Endodermal cell (in vitro differentiated cells): ENCODE results near the gene DCC. TPM values are rescaled to one million over a fixed set of nuclear protein-coding genes. Genes with fewer than 3 reads are reported as not detected.

Source experiments
- DNase-seq: peaks from one replicate; pipeline ENCODE4 v3.0.0-alpha.2; 2017
- H3K27ac ChIP-seq: 2 replicates; pipeline ENCODE4 v1.5.1; 2013; ENCODE audit warnings: mild to moderate bottlenecking, low read depth, low read length, moderate library complexity
- H3K27me3 ChIP-seq: 2 replicates; pipeline ENCODE4 v1.6.1; 2013; ENCODE audit warnings: mild to moderate bottlenecking, low read length, moderate library complexity; ENCODE audit not compliant: insufficient read depth, control insufficient read depth, poor library complexity, severe bottlenecking
- H3K36me3 ChIP-seq: 2 replicates; pipeline ENCODE4 v1.7.0; 2013; ENCODE audit warnings: mild to moderate bottlenecking, low read length, moderate library complexity; ENCODE audit not compliant: control insufficient read depth, insufficient read depth
- H3K4me1 ChIP-seq: one replicate; pipeline ENCODE4 v1.7.0; 2013; ENCODE audit warnings: low read length; ENCODE audit not compliant: control insufficient read depth, insufficient read depth
- H3K4me3 ChIP-seq: 2 replicates; pipeline ENCODE4 v1.5.1; 2013; ENCODE audit warnings: mild to moderate bottlenecking, low read length, moderate library complexity
- H3K9ac ChIP-seq: 2 replicates; pipeline ENCODE4 v1.6.1; 2013; ENCODE audit warnings: mild to moderate bottlenecking, low read length, moderate library complexity; ENCODE audit not compliant: poor library complexity, severe bottlenecking; ENCODE audit errors: extremely low read depth
- H3K9me3 ChIP-seq: 2 replicates; pipeline ENCODE4 v1.6.1; 2013; ENCODE audit warnings: mild to moderate bottlenecking, low read length, moderate library complexity; ENCODE audit not compliant: control insufficient read depth
- H3K27ac Mint-ChIP-seq: 2 replicates; pipeline ENCODE4 v1.8.0; 2020; ENCODE audit warnings: mixed read lengths
- H3K27me3 Mint-ChIP-seq: 2 replicates; pipeline ENCODE4 v1.8.0; 2021; ENCODE audit warnings: mild to moderate bottlenecking, mixed read lengths; ENCODE audit not compliant: insufficient read depth
- H3K36me3 Mint-ChIP-seq: 2 replicates; pipeline ENCODE4 v1.8.0; 2020; ENCODE audit warnings: low read depth, mixed read lengths
- H3K4me1 Mint-ChIP-seq: 2 replicates; pipeline ENCODE4 v1.8.0; 2020; ENCODE audit warnings: mixed read lengths
- H3K4me3 Mint-ChIP-seq: 2 replicates; pipeline ENCODE4 v1.8.0; 2020; ENCODE audit warnings: mild to moderate bottlenecking, moderate library complexity, mixed read lengths
- H3K9me3 Mint-ChIP-seq: 2 replicates; pipeline ENCODE4 v1.8.0; 2020; ENCODE audit warnings: mild to moderate bottlenecking, mixed read lengths
- WGBS, 2 experiments: methylation state at CpG; one replicate each; pipeline versions ENCODE4 v1.1.5 to v1.1.7; 2013; ENCODE audit warnings: missing lambda C conversion rate in 2 of 2, mixed read lengths in 1 of 2; ENCODE audit not compliant: insufficient coverage in 1 of 2, insufficient read length in 1 of 2; 5-methylcytosine and 5-hydroxymethylcytosine counted together
- total RNA-seq, 2 donors: library from RNA; stranded (reverse); fragmentation: NEBNext Ultra II Directional in 1 of 2; extraction: Animal tissue kit (Norgen Biotek cat#: 25700) in 1 of 2; gene quantifications; 2 replicates in 1 of 2; 3 replicates in 1 of 2; pipeline ENCODE4 v1.2.1, GENCODE V29; 2021
- TF ChIP-seq, protein P1 (sequence below): fragments of 200-600 bp; sonication (generic); conservative IDR thresholded peaks from 2 replicates; pipeline ENCODE4 v1.5.0; 2021; ENCODE audit warnings: antibody characterized with exemption, mild to moderate bottlenecking

DCC gene
- total RNA-seq, 2 donors from 2014 or later, result 0.77 to 0.97 TPM

DNA sequence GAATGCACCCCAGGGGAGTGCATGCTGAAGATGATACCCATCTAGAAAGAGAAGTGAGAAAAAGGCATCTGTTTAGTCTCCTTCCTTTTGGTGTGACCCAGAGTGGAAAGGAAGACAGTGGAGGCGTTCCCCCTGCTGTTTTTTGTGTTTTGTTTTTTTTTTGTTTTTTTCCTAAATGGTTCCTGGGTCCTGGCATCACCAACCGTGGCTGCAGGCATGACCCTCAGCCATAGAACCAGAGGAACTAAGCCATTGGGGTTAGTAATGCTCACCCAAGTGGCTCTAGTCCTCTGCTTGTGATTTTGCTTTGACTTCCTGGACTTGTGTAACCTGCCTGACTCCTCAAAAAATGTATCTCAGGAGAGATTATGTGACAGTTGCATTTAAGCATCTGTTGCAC, 451.3 kb downstream of the DCC start:
- Mint-ChIP-seq H3K4me1 (no peaks in the 10 kb centered on the region), H3K4me3 (no peak overlapping the region), H3K27ac (no peak overlapping the region), H3K27me3 (no peaks in the 10 kb centered on the region), H3K36me3 (no peaks in the 10 kb centered on the region), H3K9me3 (peaks cover 63% of the 10 kb centered on the region)
- Histone ChIP-seq H3K27ac (no peak overlapping the region), H3K4me1 (no peaks in the 10 kb centered on the region), H3K4me3 (peak overlapping the region; percentile 34), H3K27me3 (no peaks in the 10 kb centered on the region), H3K9ac (no peak overlapping the region), H3K9me3 (peaks cover 52% of the 10 kb centered on the region), H3K36me3 (no peaks in the 10 kb centered on the region)
- 57% methylated on average over 2 of the region's 2 CpGs; no CpG with 5 or more reads in 1 of the 2 experiments for WGBS, 2 experiments
- no peak for DNase-seq
- TF ChIP-seq, protein P1, sequence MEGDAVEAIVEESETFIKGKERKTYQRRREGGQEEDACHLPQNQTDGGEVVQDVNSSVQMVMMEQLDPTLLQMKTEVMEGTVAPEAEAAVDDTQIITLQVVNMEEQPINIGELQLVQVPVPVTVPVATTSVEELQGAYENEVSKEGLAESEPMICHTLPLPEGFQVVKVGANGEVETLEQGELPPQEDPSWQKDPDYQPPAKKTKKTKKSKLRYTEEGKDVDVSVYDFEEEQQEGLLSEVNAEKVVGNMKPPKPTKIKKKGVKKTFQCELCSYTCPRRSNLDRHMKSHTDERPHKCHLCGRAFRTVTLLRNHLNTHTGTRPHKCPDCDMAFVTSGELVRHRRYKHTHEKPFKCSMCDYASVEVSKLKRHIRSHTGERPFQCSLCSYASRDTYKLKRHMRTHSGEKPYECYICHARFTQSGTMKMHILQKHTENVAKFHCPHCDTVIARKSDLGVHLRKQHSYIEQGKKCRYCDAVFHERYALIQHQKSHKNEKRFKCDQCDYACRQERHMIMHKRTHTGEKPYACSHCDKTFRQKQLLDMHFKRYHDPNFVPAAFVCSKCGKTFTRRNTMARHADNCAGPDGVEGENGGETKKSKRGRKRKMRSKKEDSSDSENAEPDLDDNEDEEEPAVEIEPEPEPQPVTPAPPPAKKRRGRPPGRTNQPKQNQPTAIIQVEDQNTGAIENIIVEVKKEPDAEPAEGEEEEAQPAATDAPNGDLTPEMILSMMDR, result no peak

DNA sequence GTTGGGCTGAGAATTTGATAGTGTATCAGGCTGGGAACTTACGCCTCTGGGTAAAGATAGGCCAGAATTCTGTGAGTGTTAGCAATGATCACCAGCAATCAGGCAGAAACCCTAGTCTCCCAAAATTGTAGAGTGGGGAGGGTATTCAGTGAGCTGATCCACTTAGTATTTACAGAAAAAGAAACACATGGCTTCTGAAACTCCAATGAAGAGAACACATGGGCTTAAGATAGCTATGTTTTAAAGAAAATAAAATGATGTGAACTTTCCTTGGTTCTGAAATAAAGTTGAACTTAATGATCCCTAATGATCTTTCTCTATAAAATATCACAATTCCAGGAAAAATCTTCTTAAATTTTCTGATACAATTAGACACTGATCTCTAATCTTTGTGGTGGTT, 472.8 kb downstream of the DCC start:
- TF ChIP-seq, protein P1, result no peak
- H3K27ac Mint-ChIP-seq, result no peak overlapping the region
- Histone ChIP-seq H3K9me3 (no peaks in the 10 kb centered on the region), H3K36me3 (no peaks in the 10 kb centered on the region), H3K27me3 (no peaks in the 10 kb centered on the region), H3K9ac (no peak overlapping the region), H3K4me1 (no peaks in the 10 kb centered on the region), H3K27ac (no peak overlapping the region), H3K4me3 (no peak overlapping the region)
- H3K4me3 Mint-ChIP-seq, result no peak overlapping the region
- no peaks in the 10 kb centered on the region for H3K27me3 Mint-ChIP-seq
- 80 to 100% methylated on average over 1 of the region's 1 CpG for WGBS, 2 experiments
- no peaks in the 10 kb centered on the region for H3K36me3 Mint-ChIP-seq
- no peak for DNase-seq
- no peaks in the 10 kb centered on the region for H3K4me1 Mint-ChIP-seq
- peaks cover 1% of the 10 kb centered on the region for H3K9me3 Mint-ChIP-seq

DNA sequence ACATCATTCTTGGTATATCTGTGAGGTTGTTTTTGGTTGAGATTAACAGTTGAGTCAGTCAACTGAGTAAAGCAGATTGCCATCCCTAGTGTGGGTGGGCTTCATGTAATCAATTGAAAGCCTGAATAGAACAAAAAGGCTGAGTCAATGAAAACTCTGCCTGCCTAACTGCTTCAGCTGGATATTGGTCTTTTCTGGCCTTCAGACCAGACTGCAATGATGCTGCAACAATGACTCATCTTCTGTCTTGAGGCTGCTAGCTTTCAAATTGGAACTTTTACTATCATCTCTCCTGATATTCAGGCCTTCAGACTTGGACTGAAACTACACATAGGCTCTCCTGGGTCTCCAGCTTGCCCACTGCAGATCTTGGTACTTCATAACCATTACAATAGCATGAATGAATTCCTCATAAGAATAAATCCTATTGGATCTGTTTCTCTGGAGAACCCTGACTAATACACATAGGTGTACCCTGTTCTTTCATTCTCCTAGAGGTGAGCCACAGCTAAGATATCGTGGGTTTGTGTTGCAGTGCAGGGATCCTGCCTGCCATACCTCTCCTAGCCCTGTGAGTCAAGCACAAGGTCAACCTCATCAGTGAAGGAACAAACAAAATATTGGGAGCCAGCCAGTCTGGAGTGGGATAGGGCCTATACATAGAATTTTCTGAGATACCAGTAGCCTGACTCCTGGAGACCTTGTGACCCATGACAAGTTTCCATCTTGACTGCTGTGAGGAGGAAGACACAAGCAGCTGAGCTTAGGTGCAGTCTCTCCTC, 473.8 kb downstream of the DCC start:
- H3K9ac ChIP-seq, result no peak overlapping the region
- H3K9me3 ChIP-seq, result no peaks in the 10 kb centered on the region
- H3K4me1 ChIP-seq, result no peaks in the 10 kb centered on the region
- Mint-ChIP-seq H3K4me3 (no peak overlapping the region), H3K9me3 (peaks cover 1% of the 10 kb centered on the region), H3K27me3 (peaks cover 3% of the 10 kb centered on the region), H3K4me1 (no peaks in the 10 kb centered on the region), H3K27ac (no peak overlapping the region), H3K36me3 (no peaks in the 10 kb centered on the region)
- H3K27me3 ChIP-seq, result no peaks in the 10 kb centered on the region
- TF ChIP-seq, protein P1, result no peak
- no peaks in the 10 kb centered on the region for H3K36me3 ChIP-seq
- 84 to 100% methylated on average over 1 of the region's 1 CpG for whole genome bisulfite sequencing, 2 experiments
- DNase-seq, result no peak
- no peak overlapping the region for H3K27ac ChIP-seq
- H3K4me3 ChIP-seq, result no peak overlapping the region
